ENCODE data around the gene ATRX. TPM values are rescaled to one million over a fixed set of nuclear protein-coding genes. Genes with fewer than 3 reads are reported as not detected.
"Not testable (repeated sequence)": the region's sequence is repeated elsewhere in the genome, so short reads cannot be mapped to it uniquely, and the experiment has no call there.

The ATRX gene
- total RNA-seq, 1 experiment from 2014 or later: 33.8 TPM

DNA sequence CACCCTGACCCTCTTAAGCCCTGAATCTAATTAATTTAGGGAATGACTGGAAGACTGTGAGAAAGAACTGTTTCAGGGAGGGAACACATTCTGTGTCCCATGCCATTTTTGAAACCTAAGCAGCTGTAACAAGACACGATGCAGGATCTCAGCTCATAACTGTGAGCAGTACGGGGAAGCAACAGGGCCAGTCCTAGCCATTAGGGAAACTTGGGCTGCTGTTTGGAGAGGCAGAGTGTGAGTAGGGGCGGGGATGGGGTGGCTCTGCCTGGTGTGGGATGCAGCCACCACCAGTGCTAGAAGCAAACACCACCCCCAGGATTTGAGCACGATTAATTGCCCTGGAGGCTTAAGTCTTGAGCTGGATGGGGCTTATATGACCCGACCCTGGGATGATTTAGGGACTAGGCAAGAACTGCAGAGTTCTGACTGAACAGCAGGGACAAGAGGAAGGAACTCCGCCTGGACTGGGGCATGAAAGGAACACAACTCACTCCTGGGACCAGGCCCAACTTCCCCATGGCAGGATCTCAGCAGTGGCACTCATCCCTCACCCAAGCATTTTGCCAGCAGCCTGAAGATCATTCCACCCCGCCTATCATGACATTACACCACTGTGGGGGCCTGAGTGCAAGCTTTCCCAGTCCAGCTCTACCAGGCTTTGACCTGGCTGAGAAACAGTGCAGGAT is 43.1 kb downstream of the ATRX start:
- in situ Hi-C loops (cut with HindIII; ENCODE audit: low pct_unique_long_range_greater_than_20kb, low sequenced_read_pairs): no loop called here
- no peak for DNase-seq (ENCODE audit: low read depth, low spot score)

DNA sequence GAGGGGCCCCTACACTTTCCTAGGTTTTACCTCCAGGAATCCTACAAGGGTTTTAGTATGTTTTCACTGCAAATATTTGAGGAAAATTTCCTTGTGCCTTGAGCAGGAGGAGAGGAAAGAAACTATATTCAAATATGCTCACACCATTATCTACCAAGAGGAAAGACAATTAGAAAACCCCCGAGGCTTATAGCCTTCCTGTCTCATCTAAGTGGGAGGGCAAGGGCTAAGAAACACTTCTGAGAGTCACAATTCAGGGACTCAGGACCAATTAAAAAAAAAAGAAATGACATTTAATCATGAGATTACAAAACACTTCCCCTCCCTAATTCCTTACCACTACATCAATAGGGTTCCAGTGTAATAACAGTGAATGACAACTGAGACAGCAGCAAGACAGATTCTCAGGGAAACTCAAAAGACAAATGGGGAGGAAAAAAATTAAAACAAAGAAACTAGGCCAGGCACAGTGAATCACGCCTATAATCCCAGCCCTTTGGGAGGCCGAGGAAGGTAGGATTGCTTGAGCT is 45.6 kb downstream of the ATRX start:
- peak; percentile 20 for DNase-seq (ENCODE audit: low read depth, low spot score)
- in situ Hi-C loops (cut with HindIII; ENCODE audit: low pct_unique_long_range_greater_than_20kb, low sequenced_read_pairs): no loop called here

DNA sequence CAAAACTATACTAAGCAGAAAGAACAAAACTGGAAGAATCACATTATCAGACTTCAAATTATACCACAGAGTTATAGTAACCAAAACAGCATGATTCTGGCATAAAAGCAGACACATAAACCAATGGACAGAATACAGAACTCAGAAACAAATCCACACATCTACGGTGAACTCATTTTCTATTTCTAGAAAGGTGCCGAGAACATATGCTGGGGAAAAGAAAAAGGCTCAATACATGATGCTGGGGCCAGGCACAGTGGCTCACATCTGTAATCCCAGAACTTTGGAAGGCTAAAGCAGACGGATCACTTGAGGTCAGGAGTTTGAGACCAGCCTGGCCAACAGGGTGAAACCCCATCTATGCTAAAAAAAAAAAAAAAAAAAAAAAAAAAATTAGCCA is 52.7 kb downstream of the ATRX start:
- in situ Hi-C loops (cut with HindIII; ENCODE audit: low pct_unique_long_range_greater_than_20kb, low sequenced_read_pairs): no loop called here
- DNase-seq (ENCODE audit: low read depth, low spot score): no peak

DNA sequence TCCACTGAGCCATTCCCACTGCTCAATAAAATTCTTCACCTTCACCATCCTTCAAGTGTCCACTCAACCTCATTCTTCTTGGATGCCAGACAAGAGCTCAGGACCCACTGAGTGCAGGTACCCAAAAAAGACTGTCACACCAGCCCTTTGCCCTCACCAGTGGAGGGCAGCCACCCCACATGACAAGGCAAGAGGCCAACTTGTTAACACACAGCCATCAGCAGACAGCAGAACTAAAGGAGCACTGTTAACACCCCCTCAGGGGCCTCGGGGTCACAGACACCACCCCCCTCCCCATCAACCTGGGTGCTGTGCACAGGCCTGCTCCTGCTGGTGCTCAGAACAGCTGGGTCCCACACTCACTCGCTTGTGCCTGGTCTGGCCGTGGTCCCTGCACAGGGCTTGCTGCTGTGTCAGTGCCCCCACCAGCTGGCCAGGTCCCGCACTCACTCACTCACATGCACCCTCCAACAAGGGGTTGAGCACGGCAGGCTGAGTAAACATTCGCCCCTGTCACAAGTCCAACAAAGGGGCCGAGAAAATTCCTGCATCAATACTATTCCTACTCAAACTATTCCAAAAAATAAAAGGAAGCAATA is 54.1 kb downstream of the ATRX start:
- DNase-seq (ENCODE audit: low read depth, low spot score): peak; percentile 6
- in situ Hi-C loops (cut with HindIII; ENCODE audit: low pct_unique_long_range_greater_than_20kb, low sequenced_read_pairs): no loop called here

- in situ Hi-C loops (cut with HindIII; ENCODE audit: low pct_unique_long_range_greater_than_20kb, low sequenced_read_pairs); DNase-seq (ENCODE audit: low read depth, low spot score): not testable (repeated sequence)
These were observed 59.9 kb downstream of the ATRX start for GRCh38 chrX:77726095-77726494.

DNA sequence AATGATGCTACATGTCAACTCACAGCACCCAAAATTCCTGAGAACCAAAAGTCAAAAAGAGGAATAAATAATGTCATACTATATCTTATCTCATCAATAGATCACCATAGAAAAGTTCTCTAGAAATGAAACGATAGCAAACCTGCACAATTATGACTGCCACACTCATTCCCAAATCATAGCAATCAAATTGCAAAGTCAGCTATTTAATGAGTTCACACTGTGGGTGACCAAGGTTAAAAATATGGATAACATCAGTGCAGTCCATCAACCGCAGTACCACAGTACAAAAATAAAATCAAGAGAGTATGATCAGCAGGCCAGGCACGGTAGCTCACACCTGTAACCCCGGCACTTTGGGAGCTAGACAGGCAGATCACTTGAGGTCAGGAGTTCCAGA is 62.3 kb downstream of the ATRX start:
- in situ Hi-C loops (cut with HindIII; ENCODE audit: low pct_unique_long_range_greater_than_20kb, low sequenced_read_pairs): no loop called here
- DNase-seq (ENCODE audit: low read depth, low spot score): no peak

GRCh38 chrX:77719388-77719787 is 66.6 kb downstream of the ATRX start:
- DNase-seq (ENCODE audit: low read depth, low spot score): no peak
- in situ Hi-C loops (cut with HindIII; ENCODE audit: low pct_unique_long_range_greater_than_20kb, low sequenced_read_pairs): no loop called here

GRCh38 chrX:77704881-77705280 is 81.1 kb downstream of the ATRX start:
- DNase-seq (ENCODE audit: low read depth, low spot score): no peak
- in situ Hi-C loops (cut with HindIII; ENCODE audit: low pct_unique_long_range_greater_than_20kb, low sequenced_read_pairs): no loop called here

DNA sequence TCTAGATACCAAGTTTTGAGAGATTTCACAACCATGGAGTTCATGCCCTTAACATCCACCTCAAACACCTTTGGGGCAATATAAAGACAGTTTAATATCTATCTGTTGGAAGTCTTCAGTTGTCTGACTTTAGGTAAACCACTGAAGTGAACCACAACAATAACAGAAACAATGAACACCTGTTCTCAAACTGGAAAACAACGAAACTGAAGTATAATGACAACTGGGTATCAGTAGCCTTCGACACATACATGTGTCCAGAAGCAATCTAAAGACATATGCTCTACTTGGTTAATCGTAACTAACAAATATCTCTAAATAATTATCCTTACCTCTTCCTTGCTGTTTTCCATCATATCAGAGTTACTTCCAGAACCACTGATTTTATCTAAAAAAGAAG is 87.8 kb downstream of the ATRX start:
- no peak for DNase-seq (ENCODE audit: low read depth, low spot score)
- in situ Hi-C loops (cut with HindIII; ENCODE audit: low pct_unique_long_range_greater_than_20kb, low sequenced_read_pairs): no loop called here

DNA sequence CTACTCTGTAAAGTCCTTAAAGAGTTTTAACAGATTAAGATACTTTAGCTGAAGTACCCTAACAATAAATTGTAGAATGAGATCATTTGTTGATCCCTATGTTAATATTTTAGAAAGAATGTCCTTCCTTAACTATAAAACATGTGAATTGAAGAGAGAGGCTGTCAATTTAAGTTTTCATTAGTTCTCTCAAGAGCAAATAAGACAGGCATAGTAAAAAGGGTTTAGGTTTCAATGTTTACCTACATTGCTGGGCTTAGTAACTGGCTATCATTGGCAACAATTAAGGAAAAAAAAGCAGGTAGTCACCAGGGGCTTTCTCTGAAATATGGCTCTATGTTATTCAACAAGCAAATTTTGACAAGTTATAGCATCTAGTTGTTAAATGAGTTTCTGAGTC is 91.5 kb downstream of the ATRX start:
- DNase-seq (ENCODE audit: low read depth, low spot score): no peak
- in situ Hi-C loops (cut with HindIII; ENCODE audit: low pct_unique_long_range_greater_than_20kb, low sequenced_read_pairs): no loop called here

DNA sequence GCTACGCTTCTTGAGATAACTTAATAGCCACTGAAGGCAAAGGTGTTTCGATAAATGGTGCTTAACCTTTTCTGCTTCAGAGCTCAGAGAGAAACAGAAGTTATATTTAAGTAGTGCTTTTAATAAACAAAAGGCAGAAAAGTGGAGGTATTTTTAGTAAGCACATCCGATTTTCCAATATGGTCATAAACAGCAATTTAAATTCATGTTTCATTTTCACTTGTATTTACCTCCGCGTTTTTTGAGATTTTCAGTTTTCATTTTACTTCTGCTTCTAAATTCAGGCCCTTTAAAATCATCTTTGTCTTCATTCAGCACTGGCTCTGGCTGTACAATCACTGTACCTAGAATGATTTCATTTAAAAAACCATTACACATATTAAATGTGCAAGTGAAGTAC is 92.4 kb downstream of the ATRX start:
- no peak for DNase-seq (ENCODE audit: low read depth, low spot score)
- in situ Hi-C loops (cut with HindIII; ENCODE audit: low pct_unique_long_range_greater_than_20kb, low sequenced_read_pairs): no loop called here

- in situ Hi-C loops (cut with HindIII; ENCODE audit: low pct_unique_long_range_greater_than_20kb, low sequenced_read_pairs): no loop called here
- DNase-seq (ENCODE audit: low read depth, low spot score): peak; percentile 55
These were observed 94.1 kb downstream of the ATRX start for GRCh38 chrX:77691916-77692315.

DNA sequence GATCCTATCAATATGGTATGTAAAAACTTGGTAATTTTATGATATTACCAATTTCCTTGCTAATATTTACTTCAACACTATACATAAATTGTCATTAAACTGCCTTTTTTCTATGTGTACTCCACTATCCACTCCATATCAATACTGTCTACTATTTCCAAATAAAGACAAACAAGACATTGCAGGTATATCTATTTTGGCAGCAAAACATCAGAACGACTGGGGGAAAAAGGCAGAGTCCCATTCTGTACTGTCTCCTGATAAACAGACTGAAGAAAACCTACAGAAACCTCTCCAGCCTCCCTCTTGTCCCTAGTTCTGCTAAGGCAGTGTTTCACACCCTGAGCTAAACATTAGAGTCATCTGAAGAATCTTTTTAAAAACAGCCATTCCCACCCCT is 96.6 kb downstream of the ATRX start:
- in situ Hi-C loops (cut with HindIII; ENCODE audit: low pct_unique_long_range_greater_than_20kb, low sequenced_read_pairs): no loop called here

GRCh38 chrX:77685683-77686082 is 100.3 kb downstream of the ATRX start:
- in situ Hi-C loops (cut with HindIII; ENCODE audit: low pct_unique_long_range_greater_than_20kb, low sequenced_read_pairs); DNase-seq (ENCODE audit: low read depth, low spot score): not testable (repeated sequence)

More for the DNA sequence above, 96.6 kb downstream of the ATRX start:
- DNase-seq (ENCODE audit: low read depth, low spot score): no peak

GRCh38 chrX:77679144-77679543 is 106.9 kb downstream of the ATRX start:
- no peak for DNase-seq (ENCODE audit: low read depth, low spot score)
- in situ Hi-C loops (cut with HindIII; ENCODE audit: low pct_unique_long_range_greater_than_20kb, low sequenced_read_pairs): no loop called here

GRCh38 chrX:77675986-77676385 is 110.0 kb downstream of the ATRX start:
- no peak for DNase-seq (ENCODE audit: low read depth, low spot score)
- in situ Hi-C loops (cut with HindIII; ENCODE audit: low pct_unique_long_range_greater_than_20kb, low sequenced_read_pairs): no loop called here

- DNase-seq (ENCODE audit: low read depth, low spot score): no peak
- in situ Hi-C loops (cut with HindIII; ENCODE audit: low pct_unique_long_range_greater_than_20kb, low sequenced_read_pairs): no loop called here
These were observed 117.4 kb downstream of the ATRX start for GRCh38 chrX:77668391-77669237.

- in situ Hi-C loops (cut with HindIII; ENCODE audit: low pct_unique_long_range_greater_than_20kb, low sequenced_read_pairs): no loop called here
These were observed 127.1 kb downstream of the ATRX start for GRCh38 chrX:77658886-77659285.

More at GRCh38 chrX:77658886-77659285, 127.1 kb downstream of the ATRX start:
- DNase-seq (ENCODE audit: low read depth, low spot score): peak; percentile 55

Data from SK-MEL-5 (cell line).